Measurements from ENCODE around the gene NTSR1. TPM values are rescaled to one million over a fixed set of nuclear protein-coding genes. Genes with fewer than 3 reads are reported as not detected.
"Not testable (repeated sequence)": the region's sequence is repeated elsewhere in the genome, so short reads cannot be mapped to it uniquely, and the experiment has no call there.

Gene NTSR1
- total RNA-seq, 1 experiment from 2014 or later: 0.98 TPM

GRCh38 chr20:62679978-62680589 is 28.6 kb upstream of the NTSR1 start:
- Histone ChIP-seq H3K9me3 (ENCODE audit: insufficient read depth, low read depth) (peaks cover 10% of the 10 kb centered on the region; the same call in 1 of the 2 replicates), H3K4me2 (no peak overlapping the region), H2AFZ (no peak overlapping the region), H3K27me3 (ENCODE audit: insufficient read depth, low read depth) (no peaks in the 10 kb centered on the region), H3K27ac (no peak overlapping the region), H3K79me2 (ENCODE audit: low read depth) (no peaks in the 10 kb centered on the region), H3K9me2 (ENCODE audit: insufficient read depth) (no peaks in the 10 kb centered on the region), H3K4me3 (no peak overlapping the region), H4K20me1 (ENCODE audit: insufficient read depth) (no peaks in the 10 kb centered on the region), H3K4me1 (replicated peaks; ENCODE audit: insufficient read depth) (peaks cover 13% of the 10 kb centered on the region), H3F3A (ENCODE audit: insufficient read depth, low read depth) (peaks cover 27% of the 10 kb centered on the region), H3K36me3 (ENCODE audit: low read depth) (no peaks in the 10 kb centered on the region)
- no TSS peak for BruUV-seq (replicated peaks)
- DNase-seq: no peak
- intact Hi-C loops (cut with micrococcal nuclease; ENCODE audit: unreplicated experiment): no loop called here
- ChIA-PET POLR2A (ENCODE audit: unreplicated experiment) (no interaction called here), CTCF (no interaction called here)
- TF ChIP-seq EZH2 (IDR thresholded peaks at IDR 0.05; ENCODE audit: low read depth): no peak
- TF ChIP-seq CTCF (conservative IDR thresholded peaks at IDR 0.05): no peak

GRCh38 chr20:62682912-62683517 is 25.6 kb upstream of the NTSR1 start:
- H2AFZ ChIP-seq: no peak overlapping the region
- no TSS peak for BruUV-seq (replicated peaks)
- TF ChIP-seq EZH2 (IDR thresholded peaks at IDR 0.05; ENCODE audit: low read depth): no peak
- no peak for TF ChIP-seq CTCF (conservative IDR thresholded peaks at IDR 0.05)
- no peaks in the 10 kb centered on the region for H3K36me3 ChIP-seq (ENCODE audit: low read depth)
- H3K27me3 ChIP-seq (ENCODE audit: insufficient read depth, low read depth): no peaks in the 10 kb centered on the region
- H3K4me1 ChIP-seq (replicated peaks; ENCODE audit: insufficient read depth): peaks cover 3% of the 10 kb centered on the region
- H3K9me2 ChIP-seq (ENCODE audit: insufficient read depth): no peaks in the 10 kb centered on the region
- ChIA-PET CTCF (no interaction called here), POLR2A (ENCODE audit: unreplicated experiment) (no interaction called here)
- H4K20me1 ChIP-seq (ENCODE audit: insufficient read depth): no peaks in the 10 kb centered on the region
- peaks cover 5% of the 10 kb centered on the region; the same call in 1 of the 2 replicates for H3F3A ChIP-seq (ENCODE audit: insufficient read depth, low read depth)
- H3K4me3 ChIP-seq: no peak overlapping the region
- H3K79me2 ChIP-seq (ENCODE audit: low read depth): no peaks in the 10 kb centered on the region
- intact Hi-C loops (cut with micrococcal nuclease; ENCODE audit: unreplicated experiment): no loop called here
- H3K4me2 ChIP-seq: no peak overlapping the region
- H3K27ac ChIP-seq: no peak overlapping the region
- peaks cover 10% of the 10 kb centered on the region; the same call in 1 of the 2 replicates for H3K9me3 ChIP-seq (ENCODE audit: insufficient read depth, low read depth)
- no peak for DNase-seq

GRCh38 chr20:62683660-62684322 is 24.8 kb upstream of the NTSR1 start:
- H3K9me2 ChIP-seq (ENCODE audit: insufficient read depth); H3K79me2 ChIP-seq (ENCODE audit: low read depth); H3K4me2 ChIP-seq; DNase-seq; H4K20me1 ChIP-seq (ENCODE audit: insufficient read depth); H3K4me3 ChIP-seq; intact Hi-C loops (cut with micrococcal nuclease; ENCODE audit: unreplicated experiment); CTCF ChIA-PET; H3F3A ChIP-seq (ENCODE audit: insufficient read depth, low read depth); H3K36me3 ChIP-seq (ENCODE audit: low read depth); H3K4me1 ChIP-seq (replicated peaks; ENCODE audit: insufficient read depth); H3K27me3 ChIP-seq (ENCODE audit: insufficient read depth, low read depth); BruUV-seq (replicated peaks); H3K27ac ChIP-seq; H2AFZ ChIP-seq; H3K9me3 ChIP-seq (ENCODE audit: insufficient read depth, low read depth); POLR2A ChIA-PET (ENCODE audit: unreplicated experiment): not testable (repeated sequence)

Data from PC-9 (cell line).